SK-MEL-5 (cell line): ENCODE data around the gene CASP5. TPM values are rescaled to one million over a fixed set of nuclear protein-coding genes. Genes with fewer than 3 reads are reported as not detected.
"Not testable (repeated sequence)": the region's sequence is repeated elsewhere in the genome, so short reads cannot be mapped to it uniquely, and the experiment has no call there.

ENCODE experiments used
- DNase-seq: peaks from one replicate; pipeline ENCODE4 v3.0.0-alpha.2; 2016; ENCODE audit warnings: low read depth, low spot score
- in situ Hi-C: cut with HindIII; loops from 2 replicates; pipeline ENCODE4 v1.10.0; 2016; ENCODE audit warnings: low sequenced_read_pairs, high pct_unique_total_duplicates, low pct_unique_long_range_greater_than_20kb
- total RNA-seq: library from RNA; depleted of rRNA; stranded (reverse); fragments of >200 nt; shearing (Covaris generic); gene quantifications from 2 replicates; pipeline ENCODE4 v1.2.3, GENCODE V29; 2014

Gene CASP5
- total RNA-seq, 1 experiment from 2014 or later, result not detected

GRCh38 chr11:105040703-105041102 is 17.7 kb upstream of the CASP5 start:
- DNase-seq, result no peak
- in situ Hi-C loops, result no loop called here

- DNase-seq, result peak; percentile 33
- in situ Hi-C loops, result no loop called here
Observed at GRCh38 chr11:105034813-105035620, 12.0 kb upstream of the CASP5 start, which contains the start of gene CASP1. Gene CASP1 (minus strand): TSS chr11:105035144. CDS start chr11:105035113, 31 bp downstream.

DNA sequence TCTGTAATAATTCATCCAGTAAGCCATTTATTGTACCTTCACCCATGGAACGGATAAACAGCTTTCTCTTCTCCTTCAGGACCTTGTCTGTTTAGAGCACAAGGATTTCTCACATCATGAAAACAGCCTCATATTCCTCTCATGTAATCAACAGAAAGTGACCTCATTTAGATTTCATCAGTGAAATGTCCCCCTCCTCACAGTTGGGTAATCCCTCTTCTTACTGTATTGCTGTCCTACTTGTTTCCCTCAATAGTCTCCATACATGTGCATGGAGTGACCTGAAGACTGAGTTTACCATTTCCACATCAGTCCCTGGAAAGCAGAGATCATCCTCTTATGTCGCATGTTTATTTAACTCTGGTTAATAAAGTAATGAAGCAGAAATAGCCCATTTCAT is 11.4 kb upstream of the CASP5 start:
- DNase-seq, in situ Hi-C loops: not testable (repeated sequence)

- in situ Hi-C loops, result no loop called here
- no peak for DNase-seq
Observed at GRCh38 chr11:105033781-105034180, 10.8 kb upstream of the CASP5 start.

DNA sequence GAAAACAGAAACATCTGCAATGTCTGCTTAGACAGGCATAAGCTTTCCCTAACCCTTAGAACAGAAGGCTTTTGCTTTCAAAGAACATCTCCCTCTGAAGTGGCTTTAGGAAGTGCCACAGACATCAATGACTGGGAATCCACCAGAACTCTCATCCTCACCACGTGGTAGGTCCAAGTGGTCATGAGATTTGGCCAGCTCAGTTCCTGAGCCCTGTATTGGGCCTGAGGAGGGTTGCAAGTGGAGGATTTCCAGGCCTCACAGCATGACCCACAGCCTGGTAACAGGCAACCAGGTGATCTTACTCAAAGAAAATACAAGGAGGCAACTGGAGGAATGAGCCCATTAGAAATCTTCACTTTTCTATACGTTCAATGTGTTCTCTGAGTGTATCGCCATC is 10.4 kb upstream of the CASP5 start:
- DNase-seq, result no peak
- in situ Hi-C loops, result no loop called here

DNA sequence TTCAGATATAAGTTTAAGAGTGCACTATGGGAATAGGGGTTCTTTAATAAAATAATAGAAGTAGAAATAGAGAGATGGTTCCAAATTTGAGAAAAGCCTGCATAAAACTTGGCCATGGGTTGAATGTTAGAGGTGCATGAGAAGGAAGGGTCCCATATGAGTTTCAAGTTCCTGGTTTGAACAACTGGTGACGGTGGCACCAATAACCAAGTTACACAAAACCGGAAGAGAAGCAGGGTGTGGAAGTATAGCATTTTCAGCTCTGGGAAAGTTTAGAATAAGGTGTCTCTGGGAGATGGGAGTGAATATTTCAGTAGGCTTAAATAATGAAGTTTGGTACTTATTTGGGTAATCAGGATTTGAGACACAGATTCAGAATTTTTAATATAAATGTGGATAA is 9.5 kb upstream of the CASP5 start:
- in situ Hi-C loops, result no loop called here
- DNase-seq, result no peak

DNA sequence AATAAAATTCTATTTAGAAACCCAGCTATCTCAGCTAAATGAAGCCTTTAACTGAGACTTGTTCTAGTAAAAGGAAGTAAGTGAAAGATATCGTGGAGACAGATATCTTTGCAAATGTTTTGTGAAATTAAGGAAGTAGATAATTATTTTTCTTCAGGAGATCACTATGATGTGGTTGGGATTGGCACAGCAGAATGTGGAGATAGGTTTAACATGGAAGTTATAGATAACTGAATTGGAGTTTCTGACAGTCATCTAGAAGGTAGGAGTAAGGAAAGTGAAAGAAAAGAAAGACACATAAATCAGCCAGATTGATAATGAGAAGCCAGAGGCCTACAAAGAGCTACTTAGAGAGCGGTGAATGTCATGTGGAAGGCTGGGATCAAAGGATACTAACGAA is 4.7 kb upstream of the CASP5 start:
- DNase-seq, result no peak
- in situ Hi-C loops, result no loop called here

- in situ Hi-C loops, result no loop called here
- DNase-seq, result no peak
Observed at GRCh38 chr11:105024394-105024793, 1.4 kb upstream of the CASP5 start.

DNA sequence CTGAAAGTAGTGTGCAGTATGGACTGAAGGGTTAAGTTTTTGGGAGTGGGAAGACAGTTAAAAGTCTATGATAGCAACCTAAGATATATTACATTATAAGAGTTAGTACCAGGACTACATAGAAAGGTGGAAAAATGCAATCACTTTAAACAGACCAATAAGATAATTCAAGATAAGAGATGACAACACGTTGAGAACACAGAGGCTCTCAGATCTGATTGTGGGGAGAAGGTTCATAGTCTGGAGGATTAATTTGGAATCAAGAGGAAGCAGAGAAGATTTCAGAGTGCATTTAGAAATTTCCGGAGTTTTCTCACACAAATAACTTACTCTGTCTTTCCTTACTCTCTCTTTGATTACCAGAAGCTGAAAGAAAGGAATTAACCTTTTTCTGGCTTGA is 441 bp downstream of the CASP5 start:
- no peak for DNase-seq
- in situ Hi-C loops, result no loop called here

- no peak for DNase-seq
- in situ Hi-C loops, result no loop called here
Observed at GRCh38 chr11:105007463-105007862, 15.5 kb downstream of the CASP5 start.

DNA sequence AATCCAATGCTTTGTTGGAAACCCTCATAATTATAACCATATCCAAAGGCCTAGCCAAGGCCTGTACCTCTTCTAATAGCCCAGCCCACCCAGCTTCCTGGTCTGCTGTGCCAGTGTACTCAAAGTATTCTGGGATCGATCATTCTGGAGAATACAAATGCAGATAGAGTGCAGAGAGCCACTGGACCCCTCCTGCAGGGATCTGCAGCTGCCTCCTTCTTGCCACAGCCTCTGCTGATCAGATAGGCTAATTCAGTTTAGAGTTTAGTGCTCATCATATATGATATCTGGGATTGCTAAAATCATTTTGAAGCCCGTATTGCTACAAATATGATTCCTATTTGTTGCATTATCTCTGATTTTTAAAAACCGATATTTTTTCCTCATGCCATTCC is 17.5 kb downstream of the CASP5 start:
- in situ Hi-C loops, result no loop called here
- no peak for DNase-seq

DNA sequence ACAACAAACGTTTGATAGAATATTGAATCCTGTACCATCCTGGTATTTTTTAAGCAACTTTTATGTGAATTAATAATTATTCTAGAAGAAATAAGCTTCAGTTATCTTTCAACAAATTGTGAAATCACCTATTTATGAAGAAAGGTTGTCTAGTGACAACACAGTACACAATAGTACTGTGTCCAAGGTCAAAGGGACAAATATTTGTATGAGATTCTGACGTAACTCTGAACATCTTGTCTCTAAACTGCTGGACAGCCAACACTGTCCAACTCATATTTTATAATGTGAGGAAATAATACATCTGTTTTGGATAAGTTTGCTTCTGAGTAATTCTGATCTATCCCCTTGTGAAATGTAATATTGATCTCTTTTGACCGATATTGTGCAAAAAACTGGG is 18.9 kb downstream of the CASP5 start:
- in situ Hi-C loops, result no loop called here
- DNase-seq, result no peak

DNA sequence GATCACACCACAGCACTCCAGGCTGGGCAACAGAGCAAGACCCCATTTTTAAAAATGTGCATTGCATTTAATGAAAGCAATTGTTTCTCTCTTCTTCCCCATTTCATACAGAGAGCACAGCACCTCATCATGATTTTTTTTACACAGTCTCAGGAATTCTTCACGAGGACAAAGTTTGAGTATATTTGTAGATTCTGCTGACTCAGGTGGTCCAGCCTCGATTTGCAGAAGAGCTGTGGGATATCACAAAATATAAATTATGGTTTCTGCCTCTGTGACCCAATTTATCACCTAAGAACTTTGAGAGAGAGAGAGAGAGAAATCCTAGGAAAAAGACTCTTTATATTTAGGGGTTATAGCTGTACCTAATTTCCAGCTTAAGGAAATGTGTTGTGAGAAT is 19.8 kb downstream of the CASP5 start:
- DNase-seq, result no peak
- in situ Hi-C loops, result no loop called here

- DNase-seq, result no peak
- in situ Hi-C loops, result no loop called here
Observed at GRCh38 chr11:105000797-105001196, 22.2 kb downstream of the CASP5 start.

- in situ Hi-C loops, result no loop called here
- DNase-seq, result peak; percentile 13
Observed at GRCh38 chr11:105000167-105000566, 22.8 kb downstream of the CASP5 start.

- DNase-seq, result no peak
- in situ Hi-C loops, result no loop called here
Observed at GRCh38 chr11:104999721-105000120, 23.2 kb downstream of the CASP5 start.

DNA sequence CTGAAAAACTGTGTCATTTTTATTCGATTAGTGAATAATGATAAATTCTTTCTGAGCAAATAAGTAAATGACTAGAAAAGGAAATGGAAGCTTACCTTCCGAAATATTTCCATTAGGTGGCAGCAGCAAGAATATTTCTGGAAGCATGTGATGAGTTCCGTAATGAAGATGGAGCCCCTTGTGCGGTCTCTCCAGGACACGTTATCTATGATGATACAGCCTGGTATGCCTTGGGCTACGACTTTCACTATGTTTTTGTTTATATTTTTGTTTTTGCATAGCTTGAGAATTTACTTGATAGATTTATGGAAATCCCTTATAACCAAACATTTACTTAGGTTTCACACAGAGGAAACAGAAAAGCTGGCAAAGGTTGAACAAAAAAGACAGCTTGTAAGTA is 25.7 kb downstream of the CASP5 start:
- DNase-seq, result peak; percentile 57
- in situ Hi-C loops, result no loop called here

DNA sequence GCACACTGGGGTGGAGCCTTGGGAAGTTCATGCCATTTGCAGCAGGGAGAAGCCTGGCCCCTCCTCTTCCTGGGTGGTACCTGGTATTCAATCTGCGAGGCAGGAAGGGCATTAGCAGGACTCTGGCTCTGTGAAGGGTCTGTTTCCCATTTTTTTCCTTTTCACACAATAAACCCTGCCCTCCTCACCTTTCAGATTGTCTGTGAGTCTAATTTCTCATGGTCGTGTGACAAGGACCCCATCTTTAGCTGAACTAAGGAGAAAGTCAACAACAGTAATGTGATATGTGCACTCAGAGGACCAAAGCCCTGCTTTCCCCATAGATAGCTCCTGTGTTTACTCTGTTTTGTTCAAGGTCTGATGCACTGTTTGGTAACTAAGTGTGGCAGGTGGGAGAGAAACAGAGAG is 28.0 kb downstream of the CASP5 start:
- DNase-seq, result no peak
- in situ Hi-C loops, result no loop called here

DNA sequence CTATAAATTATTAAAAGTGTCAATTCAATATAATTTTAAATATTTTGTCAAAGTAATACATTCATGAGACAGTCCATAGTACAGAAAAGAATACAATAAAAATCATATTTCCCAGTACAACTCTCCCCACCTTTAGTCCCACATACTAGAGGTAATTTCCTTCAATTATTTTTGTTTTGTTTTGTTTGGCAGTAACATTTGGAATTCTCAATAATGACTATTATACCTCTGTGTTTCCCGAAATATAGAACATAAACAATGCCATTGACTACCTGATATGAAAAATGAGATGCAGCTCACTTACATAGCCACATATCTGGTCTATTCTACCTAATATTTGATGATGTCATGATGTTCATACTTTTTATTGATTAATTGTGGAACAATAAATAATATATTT is 30.2 kb downstream of the CASP5 start:
- in situ Hi-C loops, result no loop called here

GRCh38 chr11:104991994-104992393 is 31.0 kb downstream of the CASP5 start:
- DNase-seq, result no peak
- in situ Hi-C loops, result no loop called here

More for the DNA sequence above, 30.2 kb downstream of the CASP5 start:
- DNase-seq, result no peak
